Measurements from ENCODE around the gene YPEL1.

GRCh38 chr22:21727159-21727558 lies 8.4 kb downstream of the YPEL1 start:
- TF ChIP-seq CTCF (IDR thresholded peaks at IDR 0.05) (no peak), POLR2A (IDR thresholded peaks at IDR 0.05) (no peak), POLR2AphosphoS5 (IDR thresholded peaks at IDR 0.05) (no peak), EP300 (IDR thresholded peaks at IDR 0.05; ENCODE audit: low read depth) (no peak)
